WTC11 (cell line): Measurements from ENCODE around the gene GNA14. TPM values are rescaled to one million over a fixed set of nuclear protein-coding genes. Genes with fewer than 3 reads are reported as not detected.

Experiments used
- ATAC-seq: fragments of 200-7000 bp; cut with Tn5 transposase; 2 replicates; pipeline ENCODE4 v1.10.0; 2021; ENCODE audit warnings: mild to moderate bottlenecking, moderate library complexity
- CTCF ChIA-PET: fragments of 300-600 bp; sonication (Branson Sonifier 250); formaldehyde crosslinking; loops from one replicate; lab custom pipeline; 2021; ENCODE audit warnings: antibody characterized with exemption; lab: Charles Lee
- POLR2A ChIA-PET: fragments of 350-600 bp; sonication (Branson Sonifier 250); formaldehyde crosslinking; loops from one replicate; lab custom pipeline; 2021; ENCODE audit warnings: antibody characterized with exemption; lab: Charles Lee
- DNase-seq: peaks from one replicate; pipeline ENCODE4 v3.0.0; 2021; ENCODE audit warnings: low spot score
- H3K27ac Mint-ChIP-seq: 2 replicates; pipeline ENCODE4 v1.8.0; 2021; ENCODE audit warnings: mixed read lengths
- H3K27me3 Mint-ChIP-seq: 2 replicates; pipeline ENCODE4 v1.8.0; 2021; ENCODE audit warnings: low read depth, mild to moderate bottlenecking, moderate library complexity, mixed read lengths
- H3K36me3 Mint-ChIP-seq: 2 replicates; pipeline ENCODE4 v1.8.0; 2021; ENCODE audit warnings: mixed read lengths
- H3K4me1 Mint-ChIP-seq: 2 replicates; pipeline ENCODE4 v1.8.0; 2022; ENCODE audit warnings: mixed read lengths
- H3K4me3 Mint-ChIP-seq: 2 replicates; pipeline ENCODE4 v1.8.0; 2021; ENCODE audit warnings: mild to moderate bottlenecking, moderate library complexity, mixed read lengths
- H3K9me3 Mint-ChIP-seq: 2 replicates; pipeline ENCODE4 v1.8.0; 2021; ENCODE audit warnings: mixed read lengths
- AFF4 ChIP-seq: sonication (generic); formaldehyde crosslinking; IDR thresholded peaks from 2 replicates; pipeline ENCODE4 v1.8.1; 2023; ENCODE audit warnings: mild to moderate bottlenecking, missing genetic modification reagents, borderline replicate concordance
- ATF3 ChIP-seq: sonication (generic); formaldehyde crosslinking; conservative IDR thresholded peaks from 2 replicates; pipeline ENCODE4 v1.8.1; 2022; ENCODE audit warnings: mild to moderate bottlenecking, missing genetic modification reagents
- CREB1 ChIP-seq: sonication (generic); formaldehyde crosslinking; IDR thresholded peaks from 2 replicates; pipeline ENCODE4 v1.8.0; 2023; ENCODE audit warnings: mild to moderate bottlenecking, missing genetic modification reagents
- CTCF ChIP-seq: fragments of 200-600 bp; IDR thresholded peaks from 2 replicates; pipeline ENCODE4 v1.8.0; 2022; ENCODE audit warnings: antibody characterized with exemption
- ETV6 ChIP-seq: sonication (generic); formaldehyde crosslinking; IDR thresholded peaks from 2 replicates; pipeline ENCODE4 v1.8.1; 2022; ENCODE audit warnings: mild to moderate bottlenecking, missing genetic modification reagents
- FOXK1 ChIP-seq: sonication (generic); formaldehyde crosslinking; IDR thresholded peaks from 2 replicates; pipeline ENCODE4 v1.8.0; 2022; ENCODE audit warnings: mild to moderate bottlenecking, moderate library complexity, missing genetic modification reagents
- GABPB1 ChIP-seq: sonication (generic); formaldehyde crosslinking; IDR thresholded peaks from 2 replicates; pipeline ENCODE4 v1.8.1; 2023; ENCODE audit warnings: mild to moderate bottlenecking, missing genetic modification reagents
- IRF2 ChIP-seq: sonication (generic); formaldehyde crosslinking; IDR thresholded peaks from 2 replicates; pipeline ENCODE4 v1.8.0; 2022; ENCODE audit warnings: low read depth, missing genetic modification reagents, borderline replicate concordance
- MAX ChIP-seq: sonication (generic); formaldehyde crosslinking; IDR thresholded peaks from 2 replicates; pipeline ENCODE4 v1.8.0; 2022; ENCODE audit warnings: mild to moderate bottlenecking, missing genetic modification reagents
- MYBL2 ChIP-seq: sonication (generic); formaldehyde crosslinking; IDR thresholded peaks from 2 replicates; pipeline ENCODE4 v1.8.1; 2023; ENCODE audit warnings: mild to moderate bottlenecking, moderate library complexity, missing genetic modification reagents
- NFE2L1 ChIP-seq: sonication (generic); formaldehyde crosslinking; IDR thresholded peaks from 2 replicates; pipeline ENCODE4 v1.8.1; 2023; ENCODE audit warnings: missing genetic modification reagents
- NR1H2 ChIP-seq: sonication (generic); formaldehyde crosslinking; IDR thresholded peaks from 2 replicates; pipeline ENCODE4 v1.9.0; 2021; ENCODE audit warnings: mild to moderate bottlenecking, moderate library complexity, missing genetic modification reagents
- OVOL2 ChIP-seq: fragments of 250-450 bp; sonication (Bioruptor Pico); IDR thresholded peaks from 2 replicates; pipeline ENCODE4 v1.9.0; 2021; ENCODE audit warnings: mild to moderate bottlenecking, borderline replicate concordance
- TCF7 ChIP-seq: sonication (generic); formaldehyde crosslinking; IDR thresholded peaks from 2 replicates; pipeline ENCODE4 v1.8.0; 2022; ENCODE audit warnings: mild to moderate bottlenecking, low read depth, missing genetic modification reagents, moderate library complexity
- TEAD1 ChIP-seq: sonication (generic); formaldehyde crosslinking; IDR thresholded peaks from 2 replicates; pipeline ENCODE4 v1.8.0; 2022; ENCODE audit warnings: mild to moderate bottlenecking, missing genetic modification reagents
- ZNF121 ChIP-seq: sonication (generic); formaldehyde crosslinking; IDR thresholded peaks from 2 replicates; pipeline ENCODE4 v1.8.0; 2023; ENCODE audit warnings: missing genetic modification reagents
- ZNF263 ChIP-seq: sonication (generic); formaldehyde crosslinking; IDR thresholded peaks from 2 replicates; pipeline ENCODE4 v1.8.1; 2022; ENCODE audit warnings: low read depth, mild to moderate bottlenecking, moderate library complexity, missing genetic modification reagents
- total RNA-seq: library from RNA; stranded (reverse); gene quantifications from 3 replicates; pipeline ENCODE4 v1.2.3, GENCODE V29; 2021
- TF ChIP-seq, protein P1 (sequence below): sonication (generic); formaldehyde crosslinking; conservative IDR thresholded peaks from 2 replicates; pipeline ENCODE4 v1.8.1; 2023; ENCODE audit warnings: mild to moderate bottlenecking, low read depth, missing genetic modification reagents, moderate library complexity

The GNA14 gene
- total RNA-seq, 1 experiment from 2014 or later = 26.7 TPM

DNA sequence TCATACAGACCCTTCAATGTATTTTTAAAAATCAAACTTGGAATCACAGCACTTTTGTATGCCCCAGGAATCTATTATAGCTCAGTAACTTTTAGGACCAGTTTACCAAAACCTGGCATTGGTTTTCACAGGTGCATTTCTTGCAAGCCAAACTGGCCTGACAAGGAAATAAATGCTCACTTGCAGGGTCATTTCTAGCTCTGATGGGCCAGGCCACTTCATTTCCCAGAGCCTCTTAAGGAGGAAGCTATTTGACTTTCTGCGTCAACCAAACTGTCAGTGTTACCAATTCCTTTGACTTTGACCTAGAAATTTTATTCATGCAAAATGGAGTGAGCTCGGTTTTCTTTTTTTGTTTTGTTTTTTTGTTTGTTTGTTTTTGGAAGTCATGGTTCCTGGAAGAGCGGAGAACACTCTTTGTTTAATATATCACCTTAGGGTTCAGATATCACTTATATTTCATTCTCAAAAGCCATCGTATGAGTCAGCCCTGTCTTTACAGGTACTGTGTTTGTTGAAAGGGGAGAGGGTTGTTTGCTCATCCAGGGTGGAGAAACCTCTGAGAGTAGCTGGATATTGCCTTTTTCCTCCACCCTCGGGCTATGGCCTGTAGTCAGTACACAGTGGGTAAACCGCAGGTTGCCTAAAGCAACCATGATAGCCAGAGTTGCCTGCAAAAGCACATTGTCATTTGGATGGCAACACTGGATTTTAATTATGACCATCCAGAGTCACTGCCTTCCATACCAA is 58.9 kb downstream of the GNA14 start:
- ChIA-PET CTCF (interaction anchor here (1.0 to 2.2 kb wide), 2 partner anchors 60 to 156 kb away, joined by 3 to 9 read pairs; no protein-coding TSS in a partner anchor), POLR2A (interaction anchor here (0.7 kb wide), 1 partner anchor 60 kb away, joined by 3 read pairs; no protein-coding TSS in a partner anchor)
- Mint-ChIP-seq H3K9me3 (no peaks in the 10 kb centered on the region), H3K27ac (peak overlapping the region; percentile 9), H3K27me3 (no peaks in the 10 kb centered on the region), H3K36me3 (peaks cover 4% of the 10 kb centered on the region), H3K4me3 (no peak overlapping the region), H3K4me1 (peaks cover 67% of the 10 kb centered on the region)
- no peak for TF ChIP-seq AFF4 (CRISPR knock-in tag)
- no peak for TF ChIP-seq TCF7
- no peak for TF ChIP-seq IRF2
- TF ChIP-seq TEAD1 (CRISPR knock-in tag) = no peak
- no peak for TF ChIP-seq FOXK1 (CRISPR knock-in tag)
- TF ChIP-seq OVOL2 (CRISPR knock-in tag) = no peak
- TF ChIP-seq NFE2L1 = no peak
- TF ChIP-seq GABPB1 = no peak
- no peak for TF ChIP-seq ETV6
- no peak for TF ChIP-seq CTCF
- no peak for TF ChIP-seq ZNF121 (CRISPR knock-in tag)
- no peak for TF ChIP-seq NR1H2 (CRISPR knock-in tag)
- TF ChIP-seq, protein P1, sequence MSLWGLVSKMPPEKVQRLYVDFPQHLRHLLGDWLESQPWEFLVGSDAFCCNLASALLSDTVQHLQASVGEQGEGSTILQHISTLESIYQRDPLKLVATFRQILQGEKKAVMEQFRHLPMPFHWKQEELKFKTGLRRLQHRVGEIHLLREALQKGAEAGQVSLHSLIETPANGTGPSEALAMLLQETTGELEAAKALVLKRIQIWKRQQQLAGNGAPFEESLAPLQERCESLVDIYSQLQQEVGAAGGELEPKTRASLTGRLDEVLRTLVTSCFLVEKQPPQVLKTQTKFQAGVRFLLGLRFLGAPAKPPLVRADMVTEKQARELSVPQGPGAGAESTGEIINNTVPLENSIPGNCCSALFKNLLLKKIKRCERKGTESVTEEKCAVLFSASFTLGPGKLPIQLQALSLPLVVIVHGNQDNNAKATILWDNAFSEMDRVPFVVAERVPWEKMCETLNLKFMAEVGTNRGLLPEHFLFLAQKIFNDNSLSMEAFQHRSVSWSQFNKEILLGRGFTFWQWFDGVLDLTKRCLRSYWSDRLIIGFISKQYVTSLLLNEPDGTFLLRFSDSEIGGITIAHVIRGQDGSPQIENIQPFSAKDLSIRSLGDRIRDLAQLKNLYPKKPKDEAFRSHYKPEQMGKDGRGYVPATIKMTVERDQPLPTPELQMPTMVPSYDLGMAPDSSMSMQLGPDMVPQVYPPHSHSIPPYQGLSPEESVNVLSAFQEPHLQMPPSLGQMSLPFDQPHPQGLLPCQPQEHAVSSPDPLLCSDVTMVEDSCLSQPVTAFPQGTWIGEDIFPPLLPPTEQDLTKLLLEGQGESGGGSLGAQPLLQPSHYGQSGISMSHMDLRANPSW (CRISPR knock-in tag) = no peak
- TF ChIP-seq MAX = no peak
- TF ChIP-seq MYBL2 (CRISPR knock-in tag) = no peak
- no peak for TF ChIP-seq ZNF263 (CRISPR knock-in tag)
- TF ChIP-seq CREB1 = no peak
- TF ChIP-seq ATF3 (CRISPR knock-in tag) = no peak
- TF ChIP-seq, all 79 proteins: peak for 0
- ATAC-seq = no peak
- no peak for DNase-seq
